ENCODE data around the gene SH2D7. TPM values are rescaled to one million over a fixed set of nuclear protein-coding genes. Genes with fewer than 3 reads are reported as not detected.

The SH2D7 gene
- total and polyA plus RNA-seq, 2 experiments from 2014 or later, result 0.31 TPM; not detected in 1

GRCh38 chr15:78142332-78142731 is 50.0 kb downstream of the SH2D7 start:
- H3K4me1 ChIP-seq (ENCODE audit: insufficient read depth), result peaks cover 5% of the 10 kb centered on the region; the same call in 1 of the 2 replicates
- no peak overlapping the region for H3K27ac Mint-ChIP-seq
- no peak overlapping the region for H3K4me3 Mint-ChIP-seq
- no peak for TF ChIP-seq CTCF (conservative IDR thresholded peaks at IDR 0.05; ENCODE audit: low read depth in 2 of 2)
- no peak for TF ChIP-seq EZH2 (IDR thresholded peaks at IDR 0.05; ENCODE audit: low read depth, unreplicated experiment)
- TF ChIP-seq EZH2phosphoT487 (IDR thresholded peaks at IDR 0.05; ENCODE audit: unreplicated experiment), result no peak
- no peak for TF ChIP-seq CREB1 (CRISPR knock-in tag; IDR thresholded peaks at IDR 0.05; ENCODE audit: low read depth)
- H3F3A ChIP-seq (replicated peaks; ENCODE audit: low read depth), result no peaks in the 10 kb centered on the region
- ATAC-seq, result peak; percentile 31; the same call in 1 of the 3 replicates
- H3K4me3 ChIP-seq, result no peak overlapping the region
- no peaks in the 10 kb centered on the region for H3K36me3 Mint-ChIP-seq (ENCODE audit: low read depth)
- no peak overlapping the region for H3K4me2 ChIP-seq
- no peaks in the 10 kb centered on the region for H3K36me3 ChIP-seq (ENCODE audit: insufficient read depth)
- no peaks in the 10 kb centered on the region for H4K20me1 ChIP-seq (replicated peaks; ENCODE audit: insufficient read depth)
- H2AFZ ChIP-seq, result no peak overlapping the region
- H3K79me2 ChIP-seq (replicated peaks; ENCODE audit: insufficient read depth), result no peaks in the 10 kb centered on the region
- DNase-seq (ENCODE audit: low spot score), result no peak
- H3K9me3 Mint-ChIP-seq, result no peaks in the 10 kb centered on the region
- H3K27me3 Mint-ChIP-seq (ENCODE audit: insufficient read depth, low read depth, poor library complexity), result no peaks in the 10 kb centered on the region
- peaks cover 1% of the 10 kb centered on the region; the same call in 1 of the 3 replicates for H3K4me1 Mint-ChIP-seq
- no peak overlapping the region for H3K27ac ChIP-seq (ENCODE audit: low read depth)
- no peaks in the 10 kb centered on the region for H3K27me3 ChIP-seq (ENCODE audit: insufficient read depth)
- H3K9me2 ChIP-seq (ENCODE audit: insufficient read depth), result no peaks in the 10 kb centered on the region

DNA sequence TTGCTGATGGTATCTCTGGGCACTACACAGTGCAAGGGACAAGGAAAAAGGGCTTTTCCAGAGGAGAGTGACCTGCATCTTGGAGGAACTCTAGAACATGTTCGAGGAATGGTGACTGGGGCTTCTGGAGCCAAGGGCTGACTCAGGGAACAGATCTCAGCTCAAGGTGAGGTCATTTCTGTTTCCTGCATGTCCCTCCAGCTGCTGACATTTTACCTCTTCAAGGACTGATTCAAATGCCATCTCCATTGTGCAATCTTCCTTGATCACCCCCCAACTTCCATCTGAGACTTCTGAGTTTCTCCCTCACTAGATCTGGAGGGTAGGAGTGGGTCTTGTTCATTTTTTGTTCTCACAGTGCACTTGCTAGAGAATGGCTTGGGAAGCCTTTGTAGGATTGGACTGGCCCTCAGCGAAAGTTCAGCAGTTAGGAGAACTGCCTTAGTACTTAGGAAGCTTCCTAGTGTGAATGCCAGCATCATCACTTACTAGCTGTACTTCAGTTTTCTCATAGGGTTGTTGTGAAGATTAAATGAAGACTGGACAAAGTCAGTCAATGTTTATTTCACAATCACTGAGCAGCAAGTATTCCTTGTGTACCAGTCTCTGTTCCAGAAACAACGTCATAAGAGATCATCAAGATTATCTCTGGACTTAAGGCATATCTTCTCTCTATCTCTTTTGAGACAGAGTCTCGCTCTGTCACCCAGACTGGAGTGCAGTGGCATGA is 54.2 kb downstream of the SH2D7 start:
- no peak for ATAC-seq
- no peaks in the 10 kb centered on the region for H3K9me3 Mint-ChIP-seq

More for the DNA sequence above, 54.2 kb downstream of the SH2D7 start:
- Mint-ChIP-seq H3K27me3 (ENCODE audit: insufficient read depth, low read depth, poor library complexity) (peaks cover 7% of the 10 kb centered on the region), H3K4me3 (no peak overlapping the region), H3K36me3 (ENCODE audit: low read depth) (no peaks in the 10 kb centered on the region; the same call in 2 of the 3 replicates), H3K4me1 (peaks cover 21% of the 10 kb centered on the region), H3K27ac (no peak overlapping the region)
- Histone ChIP-seq H3F3A (replicated peaks; ENCODE audit: low read depth) (no peaks in the 10 kb centered on the region; the same call in 1 of the 2 replicates), H3K4me1 (ENCODE audit: insufficient read depth) (peaks cover 15% of the 10 kb centered on the region), H3K9me2 (ENCODE audit: insufficient read depth) (no peaks in the 10 kb centered on the region), H3K4me3 (no peak overlapping the region), H3K27me3 (ENCODE audit: insufficient read depth) (peaks cover 8% of the 10 kb centered on the region; the same call in 1 of the 2 replicates), H4K20me1 (replicated peaks; ENCODE audit: insufficient read depth) (peaks cover 10% of the 10 kb centered on the region), H3K4me2 (no peak overlapping the region), H3K36me3 (ENCODE audit: insufficient read depth) (no peaks in the 10 kb centered on the region), H3K79me2 (replicated peaks; ENCODE audit: insufficient read depth) (peaks cover 17% of the 10 kb centered on the region), H3K27ac (ENCODE audit: low read depth) (no peak overlapping the region), H2AFZ (no peak overlapping the region)
- no peak for TF ChIP-seq CTCF (conservative IDR thresholded peaks at IDR 0.05; ENCODE audit: low read depth in 2 of 2)
- DNase-seq (ENCODE audit: low spot score), result no peak
